Upper lobe of left lung (tissue), 6 donors: ENCODE data around the gene AFAP1. TPM values are rescaled to one million over a fixed set of nuclear protein-coding genes. Genes with fewer than 3 reads are reported as not detected.

Source experiments
- ATAC-seq, 2 donors: fragments of 200-7000 bp; cut with Tn5 transposase; one replicate each; pipeline ENCODE4 v1.9.1; 2022; ENCODE audit warnings: mild to moderate bottlenecking in 2 of 2, moderate library complexity in 2 of 2; ENCODE audit not compliant: low FRiP score in 2 of 2
- DNase-seq, 2 donors: peaks; one replicate each; pipeline ENCODE4 v3.0.0-alpha.2; 2019 to 2020
- H3K27ac ChIP-seq, 4 donors: fragments of 200-600 bp; sonication (generic); one replicate each; pipeline ENCODE4 v1.5.1; 2016 to 2019
- H3K27me3 ChIP-seq, 4 donors: fragments of 200-600 bp; sonication (generic); one replicate each; pipeline ENCODE4 v1.5.1; 2017 to 2019
- H3K36me3 ChIP-seq, 4 donors: fragments of 200-600 bp; sonication (generic); one replicate each; pipeline ENCODE4 v1.5.1; 2016 to 2019
- H3K4me1 ChIP-seq, 4 donors: fragments of 200-600 bp; sonication (generic); one replicate each; pipeline ENCODE4 v1.5.1; 2018 to 2019
- H3K4me3 ChIP-seq, 4 donors: fragments of 200-600 bp; sonication (generic); one replicate each; pipeline ENCODE4 v1.5.1; 2017 to 2019; ENCODE audit warnings: mild to moderate bottlenecking in 2 of 4, moderate library complexity in 1 of 4
- H3K9me3 ChIP-seq, 4 donors: fragments of 200-600 bp; sonication (generic); one replicate each; pipeline ENCODE4 v1.5.1; 2018 to 2019
- CTCF ChIP-seq, 6 experiments: fragments of 450-650 bp in 4 of 6; fragments of 200-600 bp in 2 of 6; sonication (generic) in 2 of 6; IDR thresholded peaks; one replicate each; pipeline ENCODE4 v1.5.1; 2016 to 2019; ENCODE audit warnings: antibody characterized with exemption in 6 of 6
- EP300 ChIP-seq, 4 donors: sonication (generic); formaldehyde crosslinking; IDR thresholded peaks; one replicate each; pipeline ENCODE4 v1.5.1; 2017; ENCODE audit warnings: antibody characterized with exemption in 4 of 4, control low read depth in 2 of 4
- POLR2A ChIP-seq, 4 donors: fragments of 450-650 bp; IDR thresholded peaks; one replicate each; pipeline ENCODE4 v1.5.1; 2016 to 2017; ENCODE audit warnings: antibody characterized with exemption in 4 of 4, mild to moderate bottlenecking in 2 of 4
- POLR2AphosphoS5 ChIP-seq, 2 donors: sonication (generic); formaldehyde crosslinking; IDR thresholded peaks; one replicate each; pipeline ENCODE4 v1.5.1; 2017; ENCODE audit warnings: antibody characterized with exemption in 2 of 2
- WGBS, 2 donors: methylation state at CpG; one replicate each; pipeline ENCODE4 v1.1.5; 2017 to 2018; 5-methylcytosine and 5-hydroxymethylcytosine counted together
- total RNA-seq, 6 donors: library from RNA; depleted of rRNA in 4 of 6; stranded (reverse); fragments of >200 nt in 4 of 6; gene quantifications; one replicate each; pipeline versions ENCODE4 v1.1.0 to v1.2.1, GENCODE V29; 2016 to 2021
- donor health status: DM: no; HTN: no; CAD: no; lungs with moderate emphysema.
- donor health status: DM: no; HTN: yes; CAD: no; lungs with severe emphysema.

The AFAP1 gene
- total RNA-seq, 6 donors from 2014 or later: 10.9 to 26.7 (median 19.2) TPM

- DNase-seq (peak in 1 of 2 donors; percentile 89), ATAC-seq (peak in 1 of 2 donors; percentile 60)
- Histone ChIP-seq H3K4me3 (peak overlapping the region; percentile 74 to 97 (median 92)), H3K9me3 (no peaks in the 10 kb centered on the region), H3K27ac (peak overlapping the region; percentile 82 to 92 (median 90)), H3K27me3 (peaks cover 0 to 5% (median 0%) of the 10 kb centered on the region in 4 donors), H3K4me1 (peaks cover 4 to 23% (median 8%) of the 10 kb centered on the region in 4 donors), H3K36me3 (no peaks in the 10 kb centered on the region)
- whole genome bisulfite sequencing, 2 donors: 2 to 3% methylated on average over 21 to 45 of the region's 75 CpGs
- TF ChIP-seq POLR2A (IDR thresholded peaks at IDR 0.05) (peak in 1 of 4 donors; percentile 24), POLR2AphosphoS5 (IDR thresholded peaks at IDR 0.05) (peak in 1 of 2 donors; percentile 27), CTCF (IDR thresholded peaks at IDR 0.05) (peak in 1 of 6 experiments; percentile 9), EP300 (IDR thresholded peaks at IDR 0.05) (no peak)
These were observed 868 bp downstream of the AFAP1 start for GRCh38 chr4:7938609-7939376.

GRCh38 chr4:7938266-7938608 is 1.4 kb downstream of the AFAP1 start:
- peak overlapping the region; percentile 82 to 92 (median 90) for H3K27ac ChIP-seq
- H3K36me3 ChIP-seq: no peaks in the 10 kb centered on the region
- 20 to 21% methylated on average over 6 of the region's 6 CpGs for WGBS, 2 donors
- H3K4me1 ChIP-seq: peaks cover 4 to 23% (median 8%) of the 10 kb centered on the region in 4 donors
- ATAC-seq: no peak
- no peaks in the 10 kb centered on the region for H3K9me3 ChIP-seq
- TF ChIP-seq EP300 (IDR thresholded peaks at IDR 0.05): no peak
- TF ChIP-seq CTCF (IDR thresholded peaks at IDR 0.05): no peak
- no peak for DNase-seq
- H3K27me3 ChIP-seq: peaks cover 0 to 5% (median 0%) of the 10 kb centered on the region in 4 donors
- peak overlapping the region in 3 of 4 donors; percentile 74 to 97 (median 90) for H3K4me3 ChIP-seq

GRCh38 chr4:7937006-7937405 is 2.7 kb downstream of the AFAP1 start:
- Histone ChIP-seq H3K36me3 (no peaks in the 10 kb centered on the region), H3K27me3 (peaks cover 0 to 5% (median 0%) of the 10 kb centered on the region in 4 donors), H3K9me3 (no peaks in the 10 kb centered on the region), H3K4me3 (no peak overlapping the region), H3K4me1 (peaks cover 4 to 23% (median 8%) of the 10 kb centered on the region in 4 donors), H3K27ac (no peak overlapping the region)
- WGBS, 2 donors: 70 to 76% methylated on average over 2 of the region's 2 CpGs
- DNase-seq (no peak), ATAC-seq (no peak)
- TF ChIP-seq POLR2AphosphoS5 (IDR thresholded peaks at IDR 0.05) (no peak), CTCF (IDR thresholded peaks at IDR 0.05) (no peak), EP300 (IDR thresholded peaks at IDR 0.05) (no peak), POLR2A (IDR thresholded peaks at IDR 0.05) (no peak)

- no peak for TF ChIP-seq POLR2A (IDR thresholded peaks at IDR 0.05)
- TF ChIP-seq CTCF (IDR thresholded peaks at IDR 0.05): no peak
- TF ChIP-seq EP300 (IDR thresholded peaks at IDR 0.05): no peak
- no peak for TF ChIP-seq POLR2AphosphoS5 (IDR thresholded peaks at IDR 0.05)
- Histone ChIP-seq H3K4me3 (no peak overlapping the region), H3K9me3 (no peaks in the 10 kb centered on the region), H3K27me3 (peaks cover 0 to 4% (median 0%) of the 10 kb centered on the region in 4 donors), H3K36me3 (no peaks in the 10 kb centered on the region), H3K4me1 (peaks cover 9 to 29% (median 15%) of the 10 kb centered on the region in 4 donors), H3K27ac (no peak overlapping the region)
- DNase-seq (no peak), ATAC-seq (no peak)
- WGBS, 2 donors: 58 to 71% methylated on average over 14 of the region's 14 CpGs
These were observed 5.8 kb downstream of the AFAP1 start for GRCh38 chr4:7933651-7934510.
